K562 (cell line): ENCODE results near the gene TIMM50. TPM values are rescaled to one million over a fixed set of nuclear protein-coding genes. Genes with fewer than 3 reads are reported as not detected.
A peak's percentile ranks its signal among the peaks of the same experiment; 100 is the strongest.

Experiments used
- CAMTA2 ChIP-seq: fragments of 250-450 bp; sonication (Bioruptor Pico); conservative IDR thresholded peaks from 2 replicates; pipeline ENCODE4 v1.5.1; 2022
- ERF ChIP-seq: fragments of 450-650 bp; formaldehyde crosslinking; IDR thresholded peaks from 2 replicates; pipeline ENCODE4 v1.4.0; 2020; ENCODE audit warnings: mild to moderate bottlenecking, mixed read lengths
- HDAC6 ChIP-seq: IDR thresholded peaks from 2 replicates; pipeline ENCODE4 v1.6.1; 2012; ENCODE audit warnings: low read depth, mild to moderate bottlenecking, control low read depth, inconsistent platforms, low read length, moderate library complexity
- KLF10 ChIP-seq: fragments of 250-450 bp; sonication (Bioruptor Pico); IDR thresholded peaks from 2 replicates; pipeline ENCODE4 v1.6.1; 2021; ENCODE audit warnings: matching md5 sums
- PRPF4 ChIP-seq: fragments of 200-400 bp; formaldehyde crosslinking; IDR thresholded peaks from one replicate; pipeline ENCODE4 v1.6.1; 2017; ENCODE audit warnings: low read length, low read depth, mild to moderate bottlenecking; ENCODE audit not compliant: insufficient read depth, poor library complexity, severe bottlenecking
- RCOR1 ChIP-seq, 2 experiments: IDR thresholded peaks; 2 replicates each; pipeline ENCODE4 v1.6.1; 2012; ENCODE audit warnings: low read depth in 2 of 2, low read length in 2 of 2, borderline replicate concordance in 1 of 2, improper control_type of control experiment in 1 of 2
- SP1 ChIP-seq: sonication (generic); formaldehyde crosslinking; IDR thresholded peaks from 2 replicates; pipeline ENCODE4 v1.8.1; 2022; ENCODE audit warnings: mild to moderate bottlenecking, missing genetic modification reagents
- SRSF7 ChIP-seq: fragments of 200-400 bp; formaldehyde crosslinking; optimal IDR thresholded peaks from 2 replicates; pipeline ENCODE3; 2017; ENCODE audit warnings: mild to moderate bottlenecking, low read depth, low read length
- polyA plus RNA-seq, 8 experiments: library from polyadenylated mRNA; depleted of rRNA in 4 of 8; stranded (reverse) in 5 of 8; unstranded in 3 of 8; fragments of >200 nt; fragmentation: Nextera tagmentation in 2 of 8; fragmentation: Illumina TruSeq in 1 of 8; extraction: Ambion mirVana in 2 of 8; extraction: Trizol in 1 of 8; gene quantifications; 2 replicates each; pipeline versions ENCODE4 v1.2.1 to v1.2.3, GENCODE V29; 2011 to 2014; ENCODE audit warnings: inconsistent platforms in 1 of 8, missing spikeins in 1 of 8
- total RNA-seq, 7 experiments: library from RNA; depleted of rRNA in 6 of 7; stranded (reverse); fragments of >200 nt in 6 of 7; fragmentation: Illumina TruSeq in 2 of 7; extraction: Trizol in 2 of 7; gene quantifications; 2 replicates each; pipeline versions ENCODE4 v1.2.1 to v1.2.3, GENCODE V29; 2011 to 2021; ENCODE audit warnings: low replicate concordance in 1 of 7
- TF ChIP-seq, protein P1 (sequence below): fragments of 150-350 bp; conservative IDR thresholded peaks from 2 replicates; pipeline ENCODE4 v1.6.1; 2014; ENCODE audit warnings: low read length
- TF ChIP-seq, protein P2 (sequence below): fragments of 450-650 bp; IDR thresholded peaks from 2 replicates; pipeline ENCODE4 v1.6.1; 2016; ENCODE audit warnings: mild to moderate bottlenecking, moderate library complexity
- TF ChIP-seq, protein P3 (sequence below): fragments of 450-650 bp; IDR thresholded peaks from 2 replicates; pipeline ENCODE4 v1.7.0; 2016; ENCODE audit warnings: borderline replicate concordance

Gene TIMM50
- total and polyA plus RNA-seq, 9 of the 15 experiments (the other 6 are each of a cell fraction or from before 2014, with no cell fraction given): 28.3 to 221 (median 170) TPM

DNA sequence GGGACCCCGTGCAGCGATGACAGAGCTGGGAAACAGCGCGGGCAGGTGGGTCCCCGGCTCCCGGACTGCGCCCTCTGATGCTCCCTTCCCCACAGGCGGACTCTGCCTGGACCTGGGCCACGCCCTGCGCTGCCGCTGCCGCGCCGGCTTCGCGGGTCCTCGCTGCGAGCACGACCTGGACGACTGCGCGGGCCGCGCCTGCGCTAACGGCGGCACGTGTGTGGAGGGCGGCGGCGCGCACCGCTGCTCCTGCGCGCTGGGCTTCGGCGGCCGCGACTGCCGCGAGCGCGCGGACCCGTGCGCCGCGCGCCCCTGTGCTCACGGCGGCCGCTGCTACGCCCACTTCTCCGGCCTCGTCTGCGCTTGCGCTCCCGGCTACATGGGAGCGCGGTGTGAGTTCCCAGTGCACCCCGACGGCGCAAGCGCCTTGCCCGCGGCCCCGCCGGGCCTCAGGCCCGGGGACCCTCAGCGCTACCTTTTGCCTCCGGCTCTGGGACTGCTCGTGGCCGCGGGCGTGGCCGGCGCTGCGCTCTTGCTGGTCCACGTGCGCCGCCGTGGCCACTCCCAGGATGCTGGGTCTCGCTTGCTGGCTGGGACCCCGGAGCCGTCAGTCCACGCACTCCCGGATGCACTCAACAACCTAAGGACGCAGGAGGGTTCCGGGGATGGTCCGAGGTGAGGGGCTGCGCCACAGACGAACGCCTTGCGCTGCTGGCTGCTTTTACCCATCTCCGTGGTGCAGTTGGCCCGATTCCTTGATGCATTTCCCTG lies 26.5 kb downstream of the TIMM50 start (continued):
- TF ChIP-seq, protein P1, sequence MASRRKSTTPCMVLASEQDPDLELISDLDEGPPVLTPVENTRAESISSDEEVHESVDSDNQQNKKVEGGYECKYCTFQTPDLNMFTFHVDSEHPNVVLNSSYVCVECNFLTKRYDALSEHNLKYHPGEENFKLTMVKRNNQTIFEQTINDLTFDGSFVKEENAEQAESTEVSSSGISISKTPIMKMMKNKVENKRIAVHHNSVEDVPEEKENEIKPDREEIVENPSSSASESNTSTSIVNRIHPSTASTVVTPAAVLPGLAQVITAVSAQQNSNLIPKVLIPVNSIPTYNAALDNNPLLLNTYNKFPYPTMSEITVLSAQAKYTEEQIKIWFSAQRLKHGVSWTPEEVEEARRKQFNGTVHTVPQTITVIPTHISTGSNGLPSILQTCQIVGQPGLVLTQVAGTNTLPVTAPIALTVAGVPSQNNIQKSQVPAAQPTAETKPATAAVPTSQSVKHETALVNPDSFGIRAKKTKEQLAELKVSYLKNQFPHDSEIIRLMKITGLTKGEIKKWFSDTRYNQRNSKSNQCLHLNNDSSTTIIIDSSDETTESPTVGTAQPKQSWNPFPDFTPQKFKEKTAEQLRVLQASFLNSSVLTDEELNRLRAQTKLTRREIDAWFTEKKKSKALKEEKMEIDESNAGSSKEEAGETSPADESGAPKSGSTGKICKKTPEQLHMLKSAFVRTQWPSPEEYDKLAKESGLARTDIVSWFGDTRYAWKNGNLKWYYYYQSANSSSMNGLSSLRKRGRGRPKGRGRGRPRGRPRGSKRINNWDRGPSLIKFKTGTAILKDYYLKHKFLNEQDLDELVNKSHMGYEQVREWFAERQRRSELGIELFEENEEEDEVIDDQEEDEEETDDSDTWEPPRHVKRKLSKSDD: no peak
- no peak for TF ChIP-seq KLF10 (CRISPR knock-in tag)
- TF ChIP-seq PRPF4: no peak
- no peak for TF ChIP-seq SRSF7
- TF ChIP-seq, protein P2, sequence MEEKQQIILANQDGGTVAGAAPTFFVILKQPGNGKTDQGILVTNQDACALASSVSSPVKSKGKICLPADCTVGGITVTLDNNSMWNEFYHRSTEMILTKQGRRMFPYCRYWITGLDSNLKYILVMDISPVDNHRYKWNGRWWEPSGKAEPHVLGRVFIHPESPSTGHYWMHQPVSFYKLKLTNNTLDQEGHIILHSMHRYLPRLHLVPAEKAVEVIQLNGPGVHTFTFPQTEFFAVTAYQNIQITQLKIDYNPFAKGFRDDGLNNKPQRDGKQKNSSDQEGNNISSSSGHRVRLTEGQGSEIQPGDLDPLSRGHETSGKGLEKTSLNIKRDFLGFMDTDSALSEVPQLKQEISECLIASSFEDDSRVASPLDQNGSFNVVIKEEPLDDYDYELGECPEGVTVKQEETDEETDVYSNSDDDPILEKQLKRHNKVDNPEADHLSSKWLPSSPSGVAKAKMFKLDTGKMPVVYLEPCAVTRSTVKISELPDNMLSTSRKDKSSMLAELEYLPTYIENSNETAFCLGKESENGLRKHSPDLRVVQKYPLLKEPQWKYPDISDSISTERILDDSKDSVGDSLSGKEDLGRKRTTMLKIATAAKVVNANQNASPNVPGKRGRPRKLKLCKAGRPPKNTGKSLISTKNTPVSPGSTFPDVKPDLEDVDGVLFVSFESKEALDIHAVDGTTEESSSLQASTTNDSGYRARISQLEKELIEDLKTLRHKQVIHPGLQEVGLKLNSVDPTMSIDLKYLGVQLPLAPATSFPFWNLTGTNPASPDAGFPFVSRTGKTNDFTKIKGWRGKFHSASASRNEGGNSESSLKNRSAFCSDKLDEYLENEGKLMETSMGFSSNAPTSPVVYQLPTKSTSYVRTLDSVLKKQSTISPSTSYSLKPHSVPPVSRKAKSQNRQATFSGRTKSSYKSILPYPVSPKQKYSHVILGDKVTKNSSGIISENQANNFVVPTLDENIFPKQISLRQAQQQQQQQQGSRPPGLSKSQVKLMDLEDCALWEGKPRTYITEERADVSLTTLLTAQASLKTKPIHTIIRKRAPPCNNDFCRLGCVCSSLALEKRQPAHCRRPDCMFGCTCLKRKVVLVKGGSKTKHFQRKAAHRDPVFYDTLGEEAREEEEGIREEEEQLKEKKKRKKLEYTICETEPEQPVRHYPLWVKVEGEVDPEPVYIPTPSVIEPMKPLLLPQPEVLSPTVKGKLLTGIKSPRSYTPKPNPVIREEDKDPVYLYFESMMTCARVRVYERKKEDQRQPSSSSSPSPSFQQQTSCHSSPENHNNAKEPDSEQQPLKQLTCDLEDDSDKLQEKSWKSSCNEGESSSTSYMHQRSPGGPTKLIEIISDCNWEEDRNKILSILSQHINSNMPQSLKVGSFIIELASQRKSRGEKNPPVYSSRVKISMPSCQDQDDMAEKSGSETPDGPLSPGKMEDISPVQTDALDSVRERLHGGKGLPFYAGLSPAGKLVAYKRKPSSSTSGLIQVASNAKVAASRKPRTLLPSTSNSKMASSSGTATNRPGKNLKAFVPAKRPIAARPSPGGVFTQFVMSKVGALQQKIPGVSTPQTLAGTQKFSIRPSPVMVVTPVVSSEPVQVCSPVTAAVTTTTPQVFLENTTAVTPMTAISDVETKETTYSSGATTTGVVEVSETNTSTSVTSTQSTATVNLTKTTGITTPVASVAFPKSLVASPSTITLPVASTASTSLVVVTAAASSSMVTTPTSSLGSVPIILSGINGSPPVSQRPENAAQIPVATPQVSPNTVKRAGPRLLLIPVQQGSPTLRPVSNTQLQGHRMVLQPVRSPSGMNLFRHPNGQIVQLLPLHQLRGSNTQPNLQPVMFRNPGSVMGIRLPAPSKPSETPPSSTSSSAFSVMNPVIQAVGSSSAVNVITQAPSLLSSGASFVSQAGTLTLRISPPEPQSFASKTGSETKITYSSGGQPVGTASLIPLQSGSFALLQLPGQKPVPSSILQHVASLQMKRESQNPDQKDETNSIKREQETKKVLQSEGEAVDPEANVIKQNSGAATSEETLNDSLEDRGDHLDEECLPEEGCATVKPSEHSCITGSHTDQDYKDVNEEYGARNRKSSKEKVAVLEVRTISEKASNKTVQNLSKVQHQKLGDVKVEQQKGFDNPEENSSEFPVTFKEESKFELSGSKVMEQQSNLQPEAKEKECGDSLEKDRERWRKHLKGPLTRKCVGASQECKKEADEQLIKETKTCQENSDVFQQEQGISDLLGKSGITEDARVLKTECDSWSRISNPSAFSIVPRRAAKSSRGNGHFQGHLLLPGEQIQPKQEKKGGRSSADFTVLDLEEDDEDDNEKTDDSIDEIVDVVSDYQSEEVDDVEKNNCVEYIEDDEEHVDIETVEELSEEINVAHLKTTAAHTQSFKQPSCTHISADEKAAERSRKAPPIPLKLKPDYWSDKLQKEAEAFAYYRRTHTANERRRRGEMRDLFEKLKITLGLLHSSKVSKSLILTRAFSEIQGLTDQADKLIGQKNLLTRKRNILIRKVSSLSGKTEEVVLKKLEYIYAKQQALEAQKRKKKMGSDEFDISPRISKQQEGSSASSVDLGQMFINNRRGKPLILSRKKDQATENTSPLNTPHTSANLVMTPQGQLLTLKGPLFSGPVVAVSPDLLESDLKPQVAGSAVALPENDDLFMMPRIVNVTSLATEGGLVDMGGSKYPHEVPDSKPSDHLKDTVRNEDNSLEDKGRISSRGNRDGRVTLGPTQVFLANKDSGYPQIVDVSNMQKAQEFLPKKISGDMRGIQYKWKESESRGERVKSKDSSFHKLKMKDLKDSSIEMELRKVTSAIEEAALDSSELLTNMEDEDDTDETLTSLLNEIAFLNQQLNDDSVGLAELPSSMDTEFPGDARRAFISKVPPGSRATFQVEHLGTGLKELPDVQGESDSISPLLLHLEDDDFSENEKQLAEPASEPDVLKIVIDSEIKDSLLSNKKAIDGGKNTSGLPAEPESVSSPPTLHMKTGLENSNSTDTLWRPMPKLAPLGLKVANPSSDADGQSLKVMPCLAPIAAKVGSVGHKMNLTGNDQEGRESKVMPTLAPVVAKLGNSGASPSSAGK: peak; percentile 95
- no peak for TF ChIP-seq CAMTA2 (CRISPR knock-in tag)
- TF ChIP-seq, protein P3, sequence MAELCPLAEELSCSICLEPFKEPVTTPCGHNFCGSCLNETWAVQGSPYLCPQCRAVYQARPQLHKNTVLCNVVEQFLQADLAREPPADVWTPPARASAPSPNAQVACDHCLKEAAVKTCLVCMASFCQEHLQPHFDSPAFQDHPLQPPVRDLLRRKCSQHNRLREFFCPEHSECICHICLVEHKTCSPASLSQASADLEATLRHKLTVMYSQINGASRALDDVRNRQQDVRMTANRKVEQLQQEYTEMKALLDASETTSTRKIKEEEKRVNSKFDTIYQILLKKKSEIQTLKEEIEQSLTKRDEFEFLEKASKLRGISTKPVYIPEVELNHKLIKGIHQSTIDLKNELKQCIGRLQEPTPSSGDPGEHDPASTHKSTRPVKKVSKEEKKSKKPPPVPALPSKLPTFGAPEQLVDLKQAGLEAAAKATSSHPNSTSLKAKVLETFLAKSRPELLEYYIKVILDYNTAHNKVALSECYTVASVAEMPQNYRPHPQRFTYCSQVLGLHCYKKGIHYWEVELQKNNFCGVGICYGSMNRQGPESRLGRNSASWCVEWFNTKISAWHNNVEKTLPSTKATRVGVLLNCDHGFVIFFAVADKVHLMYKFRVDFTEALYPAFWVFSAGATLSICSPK: no peak
- TF ChIP-seq RCOR1 (IDR thresholded peaks at IDR 0.05; ENCODE audit: borderline replicate concordance in 1 of 2, low read depth in 2 of 2, low read length in 2 of 2): peak in 1 of 2 experiments; percentile 38; a peak in 1 of 4 replicates
- TF ChIP-seq HDAC6: no peak
- TF ChIP-seq ERF: no peak
- TF ChIP-seq SP1 (CRISPR knock-in tag): no peak
